OCI-LY1 (cell line): ENCODE results near the gene ADD1.

ENCODE experiments used
- H2AFZ ChIP-seq: fragments of 200-600 bp; sonication (generic), shearing (Covaris generic); 2 replicates; pipeline ENCODE4 v1.6.0; 2014; ENCODE audit warnings: antibody characterized with exemption, mild to moderate bottlenecking, low read length
- H3F3A ChIP-seq: fragments of 200-600 bp; sonication (generic), shearing (Covaris generic); 2 replicates; pipeline ENCODE4 v1.6.0; 2014; ENCODE audit warnings: mild to moderate bottlenecking, antibody characterized with exemption, low read length, moderate library complexity; ENCODE audit not compliant: insufficient read depth
- H3K27ac ChIP-seq: fragments of 200-600 bp; sonication (generic); 2 replicates; pipeline ENCODE4 v1.5.1; 2014; ENCODE audit warnings: low read length, mixed run types, mild to moderate bottlenecking, low read depth; ENCODE audit not compliant: poor library complexity, severe bottlenecking
- H3K27me3 ChIP-seq: fragments of 200-600 bp; sonication (generic); 2 replicates; pipeline ENCODE4 v1.6.0; 2014; ENCODE audit warnings: antibody characterized with exemption, mild to moderate bottlenecking, low read length, moderate library complexity; ENCODE audit not compliant: insufficient read depth
- H3K36me3 ChIP-seq: fragments of 200-600 bp; sonication (generic); 2 replicates; pipeline ENCODE4 v1.6.1; 2014; ENCODE audit warnings: mild to moderate bottlenecking, antibody characterized with exemption, low read length, moderate library complexity, mixed read lengths; ENCODE audit not compliant: insufficient read depth
- H3K4me1 ChIP-seq: fragments of 200-600 bp; sonication (generic); 2 replicates; pipeline ENCODE4 v1.5.1; 2014; ENCODE audit warnings: mild to moderate bottlenecking, low read length, moderate library complexity; ENCODE audit not compliant: insufficient read depth, severe bottlenecking
- H3K4me2 ChIP-seq: fragments of 200-600 bp; sonication (generic), shearing (Covaris generic); 2 replicates; pipeline ENCODE4 v1.6.1; 2014; ENCODE audit warnings: low read length
- H3K4me3 ChIP-seq: fragments of 200-600 bp; sonication (generic); 2 replicates; pipeline ENCODE4 v1.5.1; 2014; ENCODE audit warnings: low read length, low read depth, mild to moderate bottlenecking, mixed read lengths; ENCODE audit not compliant: poor library complexity, severe bottlenecking
- H3K79me2 ChIP-seq: fragments of 200-600 bp; shearing (Covaris generic); 2 replicates; pipeline ENCODE4 v1.6.1; 2016; ENCODE audit warnings: mixed run types, low read length, mixed read lengths; ENCODE audit not compliant: insufficient read depth
- H3K9ac ChIP-seq: fragments of 200-600 bp; sonication (generic), shearing (Covaris generic); 2 replicates; pipeline ENCODE4 v1.6.1; 2014; ENCODE audit warnings: mild to moderate bottlenecking, low read length, mixed read lengths
- H3K9me2 ChIP-seq: fragments of 200-600 bp; sonication (generic), shearing (Covaris generic); 2 replicates; pipeline ENCODE4 v1.6.1; 2014; ENCODE audit warnings: low read depth, mild to moderate bottlenecking, low read length, mixed read lengths
- H3K9me3 ChIP-seq: fragments of 200-600 bp; shearing (Covaris generic); 2 replicates; pipeline ENCODE4 v1.6.1; 2014; ENCODE audit warnings: low read length, mixed read lengths
- H4K20me1 ChIP-seq: fragments of 200-600 bp; sonication (generic), shearing (Covaris generic); 2 replicates; pipeline ENCODE4 v1.6.0; 2016; ENCODE audit warnings: mild to moderate bottlenecking, low read length; ENCODE audit not compliant: insufficient read depth
- CTCF ChIP-seq: fragments of 200-600 bp; sonication (generic), shearing (Covaris generic); IDR thresholded peaks from 2 replicates; pipeline ENCODE4 v1.5.1; 2017; ENCODE audit warnings: mild to moderate bottlenecking, antibody characterized with exemption, low read length, moderate library complexity, mixed read lengths
- EZH2 ChIP-seq: fragments of 200-600 bp; sonication (generic), shearing (Covaris generic); IDR thresholded peaks from 2 replicates; pipeline ENCODE4 v1.8.0; 2017; ENCODE audit warnings: borderline replicate concordance, mixed run types, mild to moderate bottlenecking, antibody characterized with exemption, low read length, moderate library complexity, mixed read lengths

Gene ADD1

GRCh38 chr4:2949782-2950125, 106.1 kb downstream of the ADD1 start:
- Histone ChIP-seq H2AFZ (no peak overlapping the region), H3K9ac (no peak overlapping the region)
- TF ChIP-seq CTCF (no peak), EZH2 (no peak)

GRCh38 chr4:2950221-2950989, 106.8 kb downstream of the ADD1 start:
- Histone ChIP-seq H3K27me3 (no peaks in the 10 kb centered on the region), H3K4me2 (no peak overlapping the region), H3K9me2 (no peaks in the 10 kb centered on the region), H4K20me1 (no peaks in the 10 kb centered on the region), H3K9me3 (no peaks in the 10 kb centered on the region), H3K4me1 (no peaks in the 10 kb centered on the region), H3K79me2 (no peaks in the 10 kb centered on the region), H2AFZ (no peak overlapping the region), H3K4me3 (no peak overlapping the region), H3K9ac (no peak overlapping the region), H3K27ac (no peak overlapping the region), H3K36me3 (peaks cover 78% of the 10 kb centered on the region), H3F3A (0 out of 2 replicates have a peak, but pooled peaks cover 2% of the 10 kb centered on the region)
- TF ChIP-seq EZH2 = no peak
- TF ChIP-seq CTCF = no peak

More at GRCh38 chr4:2949782-2950125, 106.1 kb downstream of the ADD1 start:
- Histone ChIP-seq H3K27me3 (no peaks in the 10 kb centered on the region), H4K20me1 (no peaks in the 10 kb centered on the region), H3K4me2 (no peak overlapping the region), H3K79me2 (no peaks in the 10 kb centered on the region), H3K4me1 (no peaks in the 10 kb centered on the region), H3K9me2 (no peaks in the 10 kb centered on the region), H3K27ac (no peak overlapping the region), H3K4me3 (no peak overlapping the region), H3F3A (0 out of 2 replicates have a peak, but pooled peaks cover 2% of the 10 kb centered on the region), H3K9me3 (no peaks in the 10 kb centered on the region), H3K36me3 (peaks cover 84% of the 10 kb centered on the region)

DNA sequence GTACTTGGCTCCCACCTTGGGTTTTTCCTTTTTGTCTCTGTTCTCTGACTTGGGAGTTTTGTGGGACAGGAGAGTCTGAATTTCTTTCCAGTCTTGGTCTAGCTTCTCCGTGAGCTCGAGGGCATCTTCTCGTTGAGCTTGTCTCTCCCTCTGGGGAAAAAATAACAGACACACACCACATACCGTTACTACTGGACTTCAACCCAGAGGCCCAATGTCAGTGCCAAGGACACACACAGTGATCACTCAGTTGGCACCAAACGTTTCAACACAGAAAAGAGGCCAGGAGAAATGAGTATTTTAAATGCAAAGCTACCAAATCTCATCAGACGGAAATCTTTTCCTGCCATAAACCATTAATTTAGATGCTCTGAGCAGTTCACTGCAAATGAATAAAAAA, 109.9 kb downstream of the ADD1 start:
- H3K27me3 ChIP-seq = no peaks in the 10 kb centered on the region
- no peaks in the 10 kb centered on the region for H3K9me3 ChIP-seq
- H3K79me2 ChIP-seq = peaks cover 3% of the 10 kb centered on the region; the same call in 1 of the 2 replicates
- H3K4me2 ChIP-seq = no peak overlapping the region
- no peaks in the 10 kb centered on the region for H4K20me1 ChIP-seq
- H2AFZ ChIP-seq = no peak overlapping the region
- no peak overlapping the region for H3K4me3 ChIP-seq
- H3K9ac ChIP-seq = no peak overlapping the region
- peaks cover 8% of the 10 kb centered on the region; the same call in 1 of the 2 replicates for H3F3A ChIP-seq
- no peaks in the 10 kb centered on the region for H3K4me1 ChIP-seq
- H3K9me2 ChIP-seq = no peaks in the 10 kb centered on the region
- no peak overlapping the region for H3K27ac ChIP-seq
- no peak for TF ChIP-seq CTCF
- TF ChIP-seq EZH2 = no peak
- peaks cover 82% of the 10 kb centered on the region for H3K36me3 ChIP-seq
